ENCODE measurements around the gene S100A12. TPM values are rescaled to one million over a fixed set of nuclear protein-coding genes. Genes with fewer than 3 reads are reported as not detected.
A peak's percentile ranks its signal among the peaks of the same experiment; 100 is the strongest.
"Not testable (repeated sequence)": the region's sequence is repeated elsewhere in the genome, so short reads cannot be mapped to it uniquely, and the experiment has no call there.

The S100A12 gene
- total and polyA plus RNA-seq, 4 experiments from 2014 or later = 0.95 TPM; not detected in 3

DNA sequence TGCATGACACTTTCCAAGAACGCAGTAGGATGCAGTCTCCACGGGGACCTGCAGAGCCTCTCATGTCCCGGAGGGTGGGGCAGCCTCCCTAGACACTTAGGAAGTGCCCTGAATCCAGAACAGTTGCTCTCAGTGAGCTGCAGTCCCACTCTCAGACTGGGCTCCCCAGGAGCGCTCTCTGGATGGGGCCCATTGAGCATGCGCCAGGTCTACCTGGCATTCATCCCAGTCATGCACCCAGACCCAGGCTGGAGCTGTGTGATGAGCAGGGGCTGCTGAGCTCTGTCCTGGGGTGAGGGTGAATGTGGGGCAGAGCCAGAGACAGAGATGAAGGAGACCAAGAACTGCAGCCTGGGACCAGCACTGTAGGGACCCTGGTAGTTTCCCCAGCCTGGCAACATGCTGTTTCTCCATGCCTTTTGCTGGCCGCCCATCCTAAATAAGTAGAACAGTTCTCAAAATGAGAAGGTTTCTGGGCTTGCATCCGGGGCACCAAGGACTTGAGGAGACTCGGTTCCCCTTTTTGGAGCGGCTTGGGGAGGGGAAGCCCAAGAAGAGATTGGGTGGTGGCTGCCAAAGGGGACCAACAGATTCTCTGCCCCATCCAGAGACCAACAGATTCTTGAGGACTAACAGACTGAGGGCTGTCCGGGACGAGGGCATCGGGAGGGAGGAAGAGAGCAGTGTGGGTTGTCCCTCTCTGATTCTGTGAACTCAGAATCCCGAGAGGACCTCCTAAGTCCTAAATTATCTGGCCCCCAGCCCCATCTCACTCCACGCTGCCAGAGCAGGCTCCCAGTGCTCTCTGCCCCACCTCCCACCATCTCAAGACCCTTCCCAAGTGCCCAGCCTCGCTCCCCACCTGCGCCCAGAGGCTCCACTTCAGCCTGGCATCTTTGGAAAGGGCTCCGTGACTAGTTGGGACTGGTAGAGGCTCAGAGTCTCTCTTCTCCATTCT lies 25.8 kb downstream of the S100A12 start:
- Histone ChIP-seq H3K4me3 (ENCODE audit: low read length in 2 of 2) (no peak overlapping the region), H3K36me3 (ENCODE audit: insufficient read depth, low read length) (no peaks in the 10 kb centered on the region), H3K27ac (ENCODE audit: low read depth, low read length) (no peak overlapping the region), H3K27me3 (ENCODE audit: insufficient read depth, low read length) (no peaks in the 10 kb centered on the region), H3K9me3 (ENCODE audit: control insufficient read depth in 1 of 2, low read length in 2 of 2) (no peaks in the 10 kb centered on the region), H3K4me1 (ENCODE audit: insufficient read depth, low read length) (peaks cover 21% of the 10 kb centered on the region)
- ChIA-PET CTCF (ENCODE audit: partially characterized antibody) (interaction anchor here (2.2 kb wide), 1 partner anchor 145 kb away, joined by 8 read pairs; no protein-coding TSS in a partner anchor), POLR2A (ENCODE audit: partially characterized antibody) (no interaction called here)
- peak overlapping the region in 1 of 8 donors; percentile 43 for H3K4me3 Mint-ChIP-seq
- H3K27ac Mint-ChIP-seq = no peak overlapping the region
- no peak for DNase-seq
- intact Hi-C loops (cut with micrococcal nuclease) = no loop called here
- peaks cover 14 to 26% (median 19%) of the 10 kb centered on the region in 4 donors for H3K4me1 Mint-ChIP-seq
- H3K36me3 Mint-ChIP-seq = no peaks in the 10 kb centered on the region
- H3K9me3 Mint-ChIP-seq = no peaks in the 10 kb centered on the region
- peaks cover 9 to 18% of the 10 kb centered on the region in 2 donors for H3K27me3 Mint-ChIP-seq

DNA sequence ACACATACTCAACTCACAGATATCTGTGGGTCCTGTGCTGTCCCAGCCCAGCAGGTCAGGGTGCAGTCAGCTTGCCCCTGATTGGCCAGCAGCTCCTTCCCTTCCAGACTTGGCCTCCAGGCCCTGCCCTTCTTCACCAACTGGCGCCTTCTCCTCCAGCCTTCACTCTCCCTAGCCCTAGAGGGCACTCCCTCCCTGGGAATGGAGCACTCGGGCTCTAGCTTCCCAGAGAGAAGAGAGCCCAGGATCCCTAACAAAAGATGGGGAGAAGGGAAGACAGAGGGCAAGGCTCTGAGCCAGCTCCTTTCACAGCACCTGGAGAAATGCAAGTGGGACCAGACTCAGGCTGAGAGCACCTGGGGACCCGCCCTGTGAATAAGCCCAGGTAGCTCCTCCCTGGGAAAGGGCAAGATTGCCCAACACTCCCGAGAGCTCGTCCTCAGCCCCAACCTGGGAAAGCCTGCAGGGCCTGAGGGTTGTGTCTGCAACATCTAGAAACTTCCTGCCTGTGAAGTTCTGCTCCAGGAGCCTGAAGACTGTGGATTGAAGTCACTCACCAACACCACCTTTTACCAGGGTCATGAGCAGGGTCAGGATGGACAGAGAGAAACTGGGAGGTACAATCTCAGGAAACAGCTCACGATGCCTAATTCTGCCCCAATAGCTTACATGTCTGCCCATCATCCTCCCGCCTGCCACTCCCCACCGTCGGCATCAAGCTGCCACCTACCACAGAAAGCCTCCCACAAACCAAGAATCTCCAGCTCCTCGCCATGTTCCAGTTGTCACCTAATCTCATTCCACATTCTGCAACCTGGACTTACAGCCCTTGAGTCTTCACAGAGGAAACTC lies 26.7 kb downstream of the S100A12 start, which contains the start of gene PGLYRP4:
TSS of gene PGLYRP4 (minus strand) at position 331 of the 852 bp plus-strand sequence. CDS start 909 bp downstream, outside the sequence.
- no peak within 1 kb of the TSS for H3K27ac Mint-ChIP-seq

DNA sequence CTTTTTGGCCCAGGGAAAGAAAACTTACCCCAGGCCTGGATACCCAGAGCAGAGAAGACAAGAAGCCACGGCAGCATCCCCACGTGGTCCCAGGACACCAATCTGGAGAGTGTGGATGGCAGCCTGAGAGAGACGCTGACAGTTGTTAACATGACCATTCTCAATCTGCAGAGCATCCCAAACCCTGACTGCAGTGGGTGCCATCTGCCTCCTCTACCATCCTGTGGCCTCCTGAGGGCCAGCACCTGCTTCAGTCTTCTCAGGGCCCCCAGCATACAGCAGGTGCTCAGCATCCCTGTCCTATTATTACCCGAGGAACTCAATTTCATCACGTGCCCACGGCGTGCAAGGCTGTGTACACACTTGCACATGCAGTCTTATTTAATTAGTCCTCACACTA lies 27.6 kb downstream of the S100A12 start:
- POLR2A ChIA-PET (ENCODE audit: partially characterized antibody) = no interaction called here

More for the DNA sequence above, 26.7 kb downstream of the S100A12 start, which contains the start of gene PGLYRP4:
- peaks cover 30% of the 10 kb centered on the region for H3K4me1 ChIP-seq (ENCODE audit: insufficient read depth, low read length)
- DNase-seq = no peak
- no peaks in the 10 kb centered on the region for H3K9me3 Mint-ChIP-seq
- H3K36me3 ChIP-seq (ENCODE audit: insufficient read depth, low read length) = no peaks in the 10 kb centered on the region
- CTCF ChIA-PET (ENCODE audit: partially characterized antibody) = interaction anchor here (2.2 kb wide), 1 partner anchor 146 kb away, joined by 8 read pairs; no protein-coding TSS in a partner anchor
- no peak within 1 kb of the TSS for H3K27ac ChIP-seq (ENCODE audit: low read depth, low read length)
- no peaks in the 10 kb centered on the region for H3K36me3 Mint-ChIP-seq
- POLR2A ChIA-PET (ENCODE audit: partially characterized antibody) = no interaction called here
- peaks cover 20 to 33% (median 26%) of the 10 kb centered on the region in 4 donors for H3K4me1 Mint-ChIP-seq
- peak within 1 kb of the TSS in 1 of 8 donors; percentile 43 for H3K4me3 Mint-ChIP-seq
- no peak within 1 kb of the TSS for H3K4me3 ChIP-seq (ENCODE audit: low read length in 2 of 2)
- peaks cover 9 to 18% of the 10 kb centered on the region in 2 donors for H3K27me3 Mint-ChIP-seq
- no peaks in the 10 kb centered on the region for H3K9me3 ChIP-seq (ENCODE audit: control insufficient read depth in 1 of 2, low read length in 2 of 2)
- intact Hi-C loops (cut with micrococcal nuclease) = no loop called here
- H3K27me3 ChIP-seq (ENCODE audit: insufficient read depth, low read length) = no peaks in the 10 kb centered on the region

DNA sequence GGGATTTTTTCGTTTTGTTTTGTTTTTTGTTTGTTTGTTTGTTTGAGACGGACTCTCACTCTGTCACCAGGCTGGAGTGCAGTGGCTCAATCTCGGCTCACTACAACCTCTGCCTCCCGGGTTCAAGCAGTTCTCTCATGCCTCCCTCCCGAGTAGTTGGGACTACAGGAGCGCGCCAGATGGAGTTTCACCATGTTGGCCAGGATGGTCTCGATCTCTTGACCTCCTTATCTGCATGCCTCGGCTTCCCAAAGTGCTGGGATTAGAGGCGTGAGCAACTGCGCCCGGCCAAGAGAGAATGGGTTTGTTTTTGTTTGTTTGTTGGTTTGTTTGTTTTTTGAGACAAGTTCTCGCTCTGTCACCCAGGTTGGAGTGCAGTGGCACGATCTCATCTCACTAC lies 28.4 kb downstream of the S100A12 start:
- H3K4me3 ChIP-seq (ENCODE audit: low read length in 2 of 2); H3K27me3 ChIP-seq (ENCODE audit: insufficient read depth, low read length); H3K27ac Mint-ChIP-seq; H3K9me3 Mint-ChIP-seq; H3K36me3 ChIP-seq (ENCODE audit: insufficient read depth, low read length); H3K4me3 Mint-ChIP-seq; DNase-seq; H3K9me3 ChIP-seq (ENCODE audit: control insufficient read depth in 1 of 2, low read length in 2 of 2); H3K36me3 Mint-ChIP-seq; POLR2A ChIA-PET (ENCODE audit: partially characterized antibody); intact Hi-C loops (cut with micrococcal nuclease); H3K27ac ChIP-seq (ENCODE audit: low read depth, low read length): not testable (repeated sequence)
- Mint-ChIP-seq H3K4me1 (peaks cover 18 to 43% (median 28%) of the 10 kb centered on the region in 4 donors), H3K27me3 (peaks cover 16 to 18% of the 10 kb centered on the region in 2 donors)
- peaks cover 38% of the 10 kb centered on the region for H3K4me1 ChIP-seq (ENCODE audit: insufficient read depth, low read length)
- CTCF ChIA-PET (ENCODE audit: partially characterized antibody) = interaction anchor here (1.0 kb wide), 1 partner anchor 148 kb away, joined by 4 read pairs; no protein-coding TSS in a partner anchor

More for the DNA sequence above, 27.6 kb downstream of the S100A12 start:
- no peaks in the 10 kb centered on the region for H3K9me3 ChIP-seq (ENCODE audit: control insufficient read depth in 1 of 2, low read length in 2 of 2)
- intact Hi-C loops (cut with micrococcal nuclease) = no loop called here
- no peaks in the 10 kb centered on the region for H3K36me3 ChIP-seq (ENCODE audit: insufficient read depth, low read length)
- Mint-ChIP-seq H3K9me3 (no peaks in the 10 kb centered on the region), H3K27me3 (peaks cover 12 to 18% of the 10 kb centered on the region in 2 donors), H3K4me1 (peaks cover 20 to 41% (median 31%) of the 10 kb centered on the region in 4 donors), H3K4me3 (no peak overlapping the region), H3K27ac (no peak overlapping the region), H3K36me3 (no peaks in the 10 kb centered on the region)
- H3K4me3 ChIP-seq (ENCODE audit: low read length in 2 of 2) = no peak overlapping the region
- no peak for DNase-seq
- CTCF ChIA-PET (ENCODE audit: partially characterized antibody) = no interaction called here
- no peak overlapping the region for H3K27ac ChIP-seq (ENCODE audit: low read depth, low read length)
- H3K4me1 ChIP-seq (ENCODE audit: insufficient read depth, low read length) = peaks cover 38% of the 10 kb centered on the region
- no peaks in the 10 kb centered on the region for H3K27me3 ChIP-seq (ENCODE audit: insufficient read depth, low read length)

DNA sequence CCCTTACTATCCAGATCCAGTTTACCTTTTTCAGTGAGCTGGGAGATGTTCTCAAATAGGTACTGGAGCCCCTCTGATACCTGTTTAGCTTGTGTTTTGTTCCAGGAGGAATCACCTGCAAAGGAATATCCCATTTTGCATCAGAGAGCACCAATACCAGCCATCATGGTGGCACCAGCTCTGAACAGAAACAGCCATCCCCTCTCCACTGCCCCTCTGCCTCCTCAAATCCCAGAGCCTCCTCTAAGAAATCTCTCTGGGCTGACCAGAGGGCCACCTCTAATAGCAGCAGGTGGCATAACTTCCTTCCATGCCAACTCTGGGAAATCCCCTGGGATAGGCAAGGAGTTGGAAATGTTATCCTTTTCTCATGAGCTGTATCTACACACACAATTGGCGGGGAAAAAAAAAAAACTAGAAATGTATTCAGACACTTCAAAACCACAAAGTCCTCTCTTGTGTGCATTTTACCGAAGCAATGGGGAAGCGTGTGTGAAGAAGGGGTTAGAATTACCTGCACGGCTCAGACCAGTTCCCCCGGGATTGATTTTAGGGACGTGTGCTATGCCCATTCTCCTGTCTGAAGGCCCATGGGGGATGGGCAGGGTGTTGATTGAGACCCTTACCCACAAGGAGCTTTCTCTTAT lies 29.2 kb downstream of the S100A12 start:
- ChIA-PET CTCF (ENCODE audit: partially characterized antibody) (interaction anchor here (0.6 to 1.3 kb wide), 3 partner anchors 9 to 149 kb away, joined by 3 to 6 read pairs (median 4); no protein-coding TSS in a partner anchor), POLR2A (ENCODE audit: partially characterized antibody) (no interaction called here)
- no peak overlapping the region for H3K4me3 ChIP-seq (ENCODE audit: low read length in 2 of 2)
- H3K4me1 ChIP-seq (ENCODE audit: insufficient read depth, low read length) = peaks cover 38% of the 10 kb centered on the region
- H3K4me1 Mint-ChIP-seq = peaks cover 18 to 44% (median 28%) of the 10 kb centered on the region in 4 donors
- H3K27ac Mint-ChIP-seq = peak overlapping the region in 5 of 7 donors; percentile 23 to 75 (median 28)
- peaks cover 16 to 21% of the 10 kb centered on the region in 2 donors for H3K27me3 Mint-ChIP-seq
- H3K27me3 ChIP-seq (ENCODE audit: insufficient read depth, low read length) = no peaks in the 10 kb centered on the region
- H3K36me3 Mint-ChIP-seq = no peaks in the 10 kb centered on the region
- H3K27ac ChIP-seq (ENCODE audit: low read depth, low read length) = no peak overlapping the region
- DNase-seq = no peak
- H3K9me3 Mint-ChIP-seq = no peaks in the 10 kb centered on the region
- peak overlapping the region in 7 of 8 donors; percentile 1 to 81 (median 55) for H3K4me3 Mint-ChIP-seq
- H3K36me3 ChIP-seq (ENCODE audit: insufficient read depth, low read length) = no peaks in the 10 kb centered on the region
- intact Hi-C loops (cut with micrococcal nuclease) = no loop called here
- no peaks in the 10 kb centered on the region for H3K9me3 ChIP-seq (ENCODE audit: control insufficient read depth in 1 of 2, low read length in 2 of 2)

DNA sequence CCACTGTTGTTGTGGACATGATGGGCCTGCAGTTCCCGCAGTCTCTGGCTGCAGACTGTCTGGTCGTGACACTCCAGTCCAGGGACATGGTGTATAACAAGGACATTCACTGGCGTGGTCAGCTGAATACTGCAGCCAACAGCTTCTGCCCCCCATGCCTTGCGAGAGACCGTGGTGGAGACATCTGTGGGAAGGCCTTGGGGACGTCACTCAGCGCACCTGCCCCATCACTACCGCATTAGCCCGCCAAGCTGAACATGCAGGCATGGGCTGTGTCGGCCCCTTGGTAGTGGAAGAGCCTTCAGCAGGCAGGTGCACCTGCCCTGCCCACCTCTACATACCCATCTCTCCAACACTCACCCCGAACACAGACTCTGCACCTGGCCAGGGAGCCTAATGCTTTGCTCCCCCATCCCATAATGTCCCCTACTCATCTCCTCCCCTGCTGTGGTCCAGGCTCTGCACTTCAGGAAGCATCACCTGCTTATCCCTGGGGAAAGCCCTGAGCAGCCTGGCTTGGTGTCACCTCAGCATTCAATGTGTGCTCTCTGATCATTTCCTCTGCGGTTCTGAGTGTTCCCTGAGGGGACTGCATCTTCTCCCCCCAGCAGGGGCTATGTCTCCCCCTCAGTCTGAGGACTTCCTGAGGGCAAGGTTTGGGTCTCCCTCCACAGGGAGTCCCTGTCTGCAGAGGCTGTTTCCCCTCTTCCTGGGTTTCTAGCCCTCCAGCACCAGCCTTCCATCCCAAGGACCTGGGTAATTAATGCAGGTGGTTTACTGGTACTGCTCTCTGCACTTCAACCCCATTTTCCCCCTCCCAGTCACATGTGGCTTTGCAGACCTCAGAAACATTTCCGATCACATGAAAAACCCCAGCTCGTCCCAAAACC lies 30.0 kb downstream of the S100A12 start:
- Mint-ChIP-seq H3K9me3 (no peaks in the 10 kb centered on the region), H3K4me1 (peaks cover 18 to 52% (median 33%) of the 10 kb centered on the region in 4 donors), H3K4me3 (peak overlapping the region in 7 of 8 donors; percentile 1 to 81 (median 55)), H3K27me3 (peaks cover 16 to 21% of the 10 kb centered on the region in 2 donors), H3K27ac (peak overlapping the region in 4 of 7 donors; percentile 23 to 75 (median 34)), H3K36me3 (no peaks in the 10 kb centered on the region)
- ChIA-PET POLR2A (ENCODE audit: partially characterized antibody) (no interaction called here), CTCF (ENCODE audit: partially characterized antibody) (interaction anchor here (0.6 to 4.0 kb wide), 3 partner anchors 8 to 59 kb away, joined by 3 to 24 read pairs (median 6); no protein-coding TSS in a partner anchor)
- intact Hi-C loops (cut with micrococcal nuclease) = no loop called here
- peaks cover 39% of the 10 kb centered on the region for H3K4me1 ChIP-seq (ENCODE audit: insufficient read depth, low read length)
- H3K36me3 ChIP-seq (ENCODE audit: insufficient read depth, low read length) = no peaks in the 10 kb centered on the region
- H3K9me3 ChIP-seq (ENCODE audit: control insufficient read depth in 1 of 2, low read length in 2 of 2) = no peaks in the 10 kb centered on the region
- peak in 1 of 5 donors; percentile 21 for DNase-seq
- no peak overlapping the region for H3K27ac ChIP-seq (ENCODE audit: low read depth, low read length)
- no peaks in the 10 kb centered on the region for H3K27me3 ChIP-seq (ENCODE audit: insufficient read depth, low read length)
- no peak overlapping the region for H3K4me3 ChIP-seq (ENCODE audit: low read length in 2 of 2)

Data from CD4-positive, alpha-beta memory T cell (primary cell).